Stimulated activated CD8-positive, alpha-beta memory T cell treated with anti-CD3 and anti-CD28 coated beads, Interleukin-12 subunit alpha, Interleukin-12 subunit beta, amount 100 ng/mL, for 24 hours (primary cell): ENCODE data around the gene FBXW10B.
"Not testable (repeated sequence)": the region's sequence is repeated elsewhere in the genome, so short reads cannot be mapped to it uniquely, and the experiment has no call there.

Experiments
- DNase-seq: peaks from one replicate; pipeline ENCODE4 v3.0.0-alpha.2; 2020; ENCODE audit errors: extremely low read depth

FBXW10B gene, protein sequence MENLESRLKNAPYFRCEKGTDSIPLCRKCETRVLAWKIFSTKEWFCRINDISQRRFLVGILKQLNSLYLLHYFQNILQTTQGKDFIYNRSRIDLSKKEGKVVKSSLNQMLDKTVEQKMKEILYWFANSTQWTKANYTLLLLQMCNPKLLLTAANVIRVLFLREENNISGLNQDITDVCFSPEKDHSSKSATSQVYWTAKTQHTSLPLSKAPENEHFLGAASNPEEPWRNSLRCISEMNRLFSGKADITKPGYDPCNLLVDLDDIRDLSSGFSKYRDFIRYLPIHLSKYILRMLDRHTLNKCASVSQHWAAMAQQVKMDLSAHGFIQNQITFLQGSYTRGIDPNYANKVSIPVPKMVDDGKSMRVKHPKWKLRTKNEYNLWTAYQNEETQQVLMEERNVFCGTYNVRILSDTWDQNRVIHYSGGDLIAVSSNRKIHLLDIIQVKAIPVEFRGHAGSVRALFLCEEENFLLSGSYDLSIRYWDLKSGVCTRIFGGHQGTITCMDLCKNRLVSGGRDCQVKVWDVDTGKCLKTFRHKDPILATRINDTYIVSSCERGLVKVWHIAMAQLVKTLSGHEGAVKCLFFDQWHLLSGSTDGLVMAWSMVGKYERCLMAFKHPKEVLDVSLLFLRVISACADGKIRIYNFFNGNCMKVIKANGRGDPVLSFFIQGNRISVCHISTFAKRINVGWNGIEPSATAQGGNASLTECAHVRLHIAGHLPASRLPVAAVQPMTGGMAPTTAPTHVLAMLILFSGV

GRCh38 chr17:15619331-15620058, at the start of gene FBXW10B:
TSS of gene FBXW10B (minus strand) at chr17:15619704. CDS start at chr17:15619512, 192 bp downstream.
- not testable (repeated sequence) for DNase-seq

GRCh38 chr17:15663691-15664090, 44.2 kb upstream of the FBXW10B start:
- no peak for DNase-seq

GRCh38 chr17:15663176-15663575, 43.7 kb upstream of the FBXW10B start:
- no peak for DNase-seq

DNA sequence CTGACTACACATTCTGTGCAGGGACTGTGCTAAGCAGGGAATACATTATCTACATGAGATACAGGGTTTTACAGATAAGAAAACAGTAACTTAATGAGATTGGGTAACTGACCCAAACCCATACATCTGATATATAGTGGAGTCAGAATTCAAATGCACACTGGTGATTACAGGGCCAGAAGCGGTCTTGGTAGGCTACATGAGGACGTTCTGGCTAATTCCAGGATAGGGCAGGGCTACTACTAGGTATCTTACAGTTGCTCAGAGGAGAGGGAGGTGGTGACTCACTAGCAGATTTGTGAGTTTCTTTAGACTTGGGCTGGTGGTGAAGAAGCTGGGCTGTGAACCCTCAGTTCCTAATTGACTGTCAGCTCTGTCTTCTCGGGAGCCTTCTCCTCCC, 43.2 kb upstream of the FBXW10B start:
- no peak for DNase-seq

DNA sequence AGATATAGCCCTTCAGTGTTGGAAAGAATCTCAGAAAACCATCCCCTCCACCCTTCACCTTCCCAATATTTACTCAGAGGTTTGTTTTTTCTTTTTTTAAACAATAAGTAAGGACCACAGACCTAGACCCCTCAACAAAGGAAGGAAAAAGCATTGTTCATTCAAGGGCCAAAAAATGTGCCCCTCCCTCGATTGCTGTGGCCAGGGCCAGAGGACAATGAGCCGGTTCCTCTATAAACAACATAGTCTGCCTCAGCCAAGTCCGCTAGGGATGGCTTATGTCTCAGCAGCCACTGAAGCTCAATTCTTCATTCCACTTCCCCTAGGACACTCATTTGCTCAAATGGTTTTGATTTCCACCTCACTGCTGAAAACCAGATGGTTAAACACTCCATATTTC, 40.6 kb upstream of the FBXW10B start:
- no peak for DNase-seq

GRCh38 chr17:15659663-15660062, 40.2 kb upstream of the FBXW10B start:
- DNase-seq, result no peak

DNA sequence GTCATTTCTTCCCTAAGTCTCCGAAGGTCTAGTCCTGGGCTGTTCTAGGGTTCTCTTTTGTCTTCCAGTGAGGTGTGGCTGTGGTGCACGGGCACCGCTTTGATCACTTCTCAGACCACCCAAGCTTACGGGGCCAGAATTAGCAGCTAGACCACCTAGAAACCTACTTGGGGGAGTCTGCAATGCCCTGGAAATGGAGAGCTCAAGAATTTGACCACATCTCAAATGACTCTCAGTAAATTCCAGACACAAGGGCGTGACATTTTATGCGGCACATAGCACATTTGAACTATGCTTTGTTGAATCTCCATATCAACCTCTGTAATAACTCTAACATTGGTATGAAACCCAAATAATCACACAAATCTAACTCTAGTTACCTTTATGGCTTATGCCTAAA, 39.7 kb upstream of the FBXW10B start:
- DNase-seq, result no peak

- no peak for DNase-seq
These were observed 38.8 kb upstream of the FBXW10B start for GRCh38 chr17:15658296-15658695.

- no peak for DNase-seq
These were observed 38.4 kb upstream of the FBXW10B start for GRCh38 chr17:15657868-15658267.

GRCh38 chr17:15654886-15655561, 35.5 kb upstream of the FBXW10B start:
- DNase-seq, result no peak

DNA sequence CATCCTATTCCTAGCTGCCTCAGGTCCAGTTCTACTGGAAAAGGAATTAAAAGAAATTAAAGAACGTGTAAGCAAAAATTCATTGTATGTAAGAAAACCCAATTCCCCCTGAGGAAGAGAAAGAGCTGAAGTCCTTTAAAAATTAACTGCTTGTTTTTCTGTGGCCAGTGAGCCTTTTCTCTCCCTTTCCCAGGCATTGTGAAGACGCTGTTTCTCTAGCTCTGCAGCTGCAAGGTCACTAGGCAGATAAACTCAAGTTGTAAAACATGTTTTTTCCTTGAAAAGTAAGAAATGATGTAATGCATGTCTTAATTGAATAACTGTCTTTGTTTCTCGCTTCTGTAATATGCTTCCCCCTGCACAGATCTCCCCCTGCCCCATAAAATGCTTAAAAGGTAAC, 34.9 kb upstream of the FBXW10B start:
- DNase-seq, result not testable (repeated sequence)

- no peak for DNase-seq
These were observed 33.5 kb upstream of the FBXW10B start for GRCh38 chr17:15652960-15653359.

GRCh38 chr17:15651583-15652110, 32.1 kb upstream of the FBXW10B start:
- DNase-seq, result no peak

DNA sequence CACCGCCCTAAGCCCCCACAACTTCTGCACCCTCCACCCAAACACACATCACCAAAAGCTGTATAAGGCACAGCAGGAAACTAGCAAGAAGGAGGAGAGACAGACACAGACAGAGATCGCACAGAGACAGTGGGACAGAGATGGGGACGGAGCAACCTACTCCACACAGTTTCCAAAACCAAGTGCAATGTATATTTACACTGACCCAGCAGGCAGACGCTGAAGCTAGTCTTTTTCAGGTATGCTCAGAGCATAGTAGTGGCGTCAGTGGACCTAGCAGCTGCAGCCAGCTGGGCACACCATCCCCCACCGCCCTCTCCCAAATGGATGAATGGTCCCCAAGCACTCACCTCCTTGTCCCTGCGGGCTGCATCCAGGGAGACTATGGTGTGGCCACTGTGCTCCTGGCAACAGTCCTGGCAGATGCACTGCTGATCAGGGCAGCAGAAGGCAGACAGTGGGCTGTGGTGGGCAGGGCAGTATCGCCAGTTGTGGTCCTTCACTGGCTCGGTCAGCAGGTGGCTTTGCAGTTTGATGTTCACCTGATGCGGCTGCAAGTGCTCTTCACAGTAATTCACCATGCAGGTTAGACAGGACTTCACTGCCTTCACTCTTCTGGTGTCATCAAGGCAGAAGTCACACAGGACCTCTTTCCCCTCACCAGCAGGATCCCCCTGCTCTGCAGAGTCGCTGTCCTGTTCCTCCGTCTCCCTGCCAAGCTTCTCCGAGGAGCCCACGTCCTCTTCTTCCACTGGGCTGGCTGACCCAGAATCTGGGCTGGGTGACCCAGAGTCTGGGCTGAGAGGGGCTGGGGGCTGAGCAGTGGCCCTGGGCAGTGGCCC, 31.5 kb upstream of the FBXW10B start:
- DNase-seq, result no peak

DNA sequence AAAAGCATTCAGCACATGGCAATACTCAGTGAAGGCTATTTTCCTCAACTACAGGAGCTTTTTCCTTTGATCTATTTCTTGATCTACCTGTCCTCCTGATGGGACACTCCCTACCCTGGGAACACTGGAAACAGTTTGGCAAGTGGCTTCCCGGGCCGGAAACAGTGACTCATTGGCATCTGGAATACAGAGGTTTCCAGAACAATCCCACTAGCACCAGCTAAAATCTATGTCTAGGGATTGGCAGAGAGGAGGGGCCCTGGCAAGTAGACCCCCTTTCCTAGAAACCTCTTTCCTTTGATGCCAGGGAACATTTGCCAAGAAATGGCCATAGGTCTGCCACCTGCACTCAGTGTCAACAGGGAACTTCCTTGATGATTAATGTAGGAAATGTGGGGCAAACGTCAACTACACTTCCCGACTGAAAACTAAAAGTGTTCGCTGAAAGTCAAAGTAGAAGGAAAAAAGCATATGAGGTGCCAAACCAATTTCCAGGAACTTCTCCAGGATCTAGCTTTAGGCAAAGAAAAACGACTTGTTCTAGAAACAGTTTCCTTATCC, 30.4 kb upstream of the FBXW10B start:
- no peak for DNase-seq

DNA sequence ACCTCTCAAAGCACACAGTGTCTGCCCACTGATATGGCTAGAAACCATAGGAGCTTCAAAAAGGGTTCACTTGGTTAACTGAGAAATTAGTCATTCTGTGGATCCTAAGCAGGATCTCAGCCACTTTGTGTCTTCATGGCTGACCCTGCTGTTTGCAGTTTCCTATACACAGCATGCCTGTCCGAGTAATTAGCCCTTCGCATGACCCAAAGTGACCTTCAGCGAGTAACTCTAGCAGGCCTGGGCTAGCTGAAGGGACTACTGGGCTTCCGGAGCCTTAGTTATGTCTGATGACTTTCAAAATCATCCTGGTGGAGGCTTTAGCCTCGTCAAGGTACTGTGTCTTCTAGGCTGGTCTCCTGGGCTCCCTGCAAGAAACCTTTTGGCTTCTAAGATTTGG, 28.9 kb upstream of the FBXW10B start:
- no peak for DNase-seq

DNA sequence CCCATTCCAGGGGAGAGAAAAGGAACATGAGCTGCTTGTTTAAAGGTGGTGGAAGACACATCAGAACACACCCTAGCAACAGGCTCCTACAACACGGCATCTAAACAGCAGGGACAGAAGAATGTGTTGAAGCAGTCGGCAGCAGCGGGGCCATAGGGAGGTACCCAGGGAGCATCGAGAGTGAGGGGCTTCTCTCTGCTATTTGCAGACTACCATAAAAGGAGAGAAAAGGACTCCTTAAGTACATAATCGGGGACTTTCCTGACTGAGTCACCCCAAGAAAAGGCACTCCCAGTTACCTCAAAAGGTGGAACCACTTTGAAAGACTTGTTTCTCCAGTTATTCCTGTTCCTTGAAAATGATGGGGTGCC, 26.4 kb upstream of the FBXW10B start:
- not testable (repeated sequence) for DNase-seq

GRCh38 chr17:15645099-15645941, 25.8 kb upstream of the FBXW10B start:
- not testable (repeated sequence) for DNase-seq

- DNase-seq, result not testable (repeated sequence)
These were observed 23.2 kb upstream of the FBXW10B start for GRCh38 chr17:15642505-15643251.
